ENCODE measurements around the gene SMCO3. TPM values are rescaled to one million over a fixed set of nuclear protein-coding genes. Genes with fewer than 3 reads are reported as not detected.

Gene SMCO3
- polyA plus RNA-seq, 1 experiment: 0.45 TPM

Other genes with a start within 250 kb of the SMCO3 start
- 0.38 and 0.51 TPM in 2 replicates for gene PLBD1, start 246.3 kb downstream of the SMCO3 start, polyA plus RNA-seq (2011; rRNA removed)
- not detected in 2 replicates for gene GUCY2C, start 117.6 kb downstream of the SMCO3 start, polyA plus RNA-seq (2011; rRNA removed)
- 12.3 and 12.8 TPM in 2 replicates for gene WBP11, start 10.7 kb downstream of the SMCO3 start, polyA plus RNA-seq (2011; rRNA removed)
- 0.71 and 1.3 TPM in 2 replicates for gene C12orf60, start 10.5 kb downstream of the SMCO3 start, polyA plus RNA-seq (2011; rRNA removed)
- 0.12 TPM in 1 of 2 replicates, not detected in the other for gene ART4, start 29.3 kb upstream of the SMCO3 start, polyA plus RNA-seq (2011; rRNA removed)
- gene MGP, start 71.7 kb upstream of the SMCO3 start, polyA plus RNA-seq (2011; rRNA removed): 116 and 193 TPM in 2 replicates
- 0.66 and 0.93 TPM in 2 replicates for gene ERP27, start 124.4 kb upstream of the SMCO3 start, polyA plus RNA-seq (2011; rRNA removed)
- 22.7 and 31.7 TPM in 2 replicates for gene ARHGDIB, start 147.4 kb upstream of the SMCO3 start, polyA plus RNA-seq (2011; rRNA removed)
- not detected in 2 replicates for gene PDE6H, start 158.9 kb upstream of the SMCO3 start, polyA plus RNA-seq (2011; rRNA removed)